Retinal pigment epithelial cell (primary cell): Measurements from ENCODE around the gene RGR.
"Not testable (repeated sequence)": the region's sequence is repeated elsewhere in the genome, so short reads cannot be mapped to it uniquely, and the experiment has no call there.

ENCODE experiments used
- DNase-seq: peaks from one replicate; pipeline ENCODE4 v3.0.0-alpha.2; 2010; ENCODE audit warnings: low read depth
- H3K4me3 ChIP-seq: 2 replicates; pipeline ENCODE4 v1.5.1; 2011; ENCODE audit warnings: mild to moderate bottlenecking, low read length, control low read depth, moderate library complexity
- CTCF ChIP-seq: conservative IDR thresholded peaks from 2 replicates; pipeline ENCODE4 v1.5.1; 2011; ENCODE audit warnings: low read depth, low read length, control low read depth, inconsistent platforms

RGR gene

DNA sequence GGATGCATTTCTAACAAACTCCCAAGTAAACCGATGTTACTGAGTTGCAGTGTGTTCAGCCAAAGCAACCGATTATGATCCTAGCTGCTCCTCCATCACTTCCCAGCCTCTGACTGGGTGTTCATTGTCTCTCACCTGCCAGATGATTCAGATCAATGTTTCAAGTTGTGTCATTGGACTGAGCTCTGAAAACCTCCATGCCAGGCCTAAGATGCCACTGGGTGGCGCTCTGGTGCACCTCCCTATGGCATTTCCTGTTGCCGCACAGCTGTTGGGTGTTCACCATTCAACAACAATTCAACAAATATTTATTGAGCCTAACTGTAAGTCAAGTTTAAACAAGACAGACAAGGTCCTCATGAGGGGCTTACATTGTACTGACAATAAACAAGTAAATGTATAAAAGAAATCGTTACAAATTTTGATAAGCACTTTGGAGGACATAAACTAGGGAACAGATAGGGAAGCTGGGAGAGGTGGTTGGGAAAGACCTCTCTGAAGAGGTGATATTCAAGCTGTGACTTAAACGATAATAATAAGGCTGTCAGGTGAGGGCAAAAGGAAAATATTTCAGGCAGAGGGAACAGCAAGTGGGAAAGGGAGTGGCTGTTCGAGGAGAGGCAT lies 22.8 kb downstream of the RGR start:
- DNase-seq, result no peak
- TF ChIP-seq CTCF, result peak; percentile 81
- no peak overlapping the region for H3K4me3 ChIP-seq

DNA sequence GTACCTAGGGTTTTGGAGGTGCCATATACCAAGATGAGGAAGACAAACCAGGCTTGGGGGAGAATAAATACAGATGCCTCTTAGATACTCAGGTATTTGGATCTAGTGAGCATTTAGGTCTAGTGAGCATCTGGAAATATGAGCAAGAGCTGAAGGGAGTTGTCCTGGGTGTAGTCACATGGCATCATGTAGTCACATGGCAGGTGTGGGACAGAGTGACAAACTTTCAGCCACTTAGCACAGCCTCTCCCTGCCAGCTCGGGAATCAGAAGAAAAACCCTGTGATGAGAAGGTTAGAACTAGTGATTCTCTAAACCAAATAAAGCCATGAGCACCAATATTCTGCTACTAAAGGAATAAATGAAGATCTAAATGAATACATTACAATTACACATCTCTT lies 24.3 kb downstream of the RGR start:
- no peak for TF ChIP-seq CTCF
- no peak overlapping the region for H3K4me3 ChIP-seq
- no peak for DNase-seq

DNA sequence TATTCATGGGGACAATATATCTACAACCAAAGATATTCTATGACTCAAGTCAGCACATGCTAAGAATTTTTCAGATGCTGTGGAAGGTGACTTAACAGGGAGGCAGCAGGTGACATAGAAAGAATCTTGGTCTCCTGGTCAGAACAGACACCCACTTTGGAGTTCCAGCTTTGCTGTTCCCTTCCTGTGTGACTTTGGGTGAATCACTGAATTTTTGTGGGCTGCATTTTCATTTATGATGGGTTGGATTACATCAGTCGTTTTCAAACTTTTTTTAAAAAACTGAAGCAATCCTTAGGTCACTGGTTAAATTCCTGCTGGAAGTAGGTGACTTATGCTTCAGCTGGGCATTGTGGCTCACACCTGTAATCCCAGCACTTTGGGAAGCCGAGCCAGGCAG lies 24.9 kb downstream of the RGR start:
- no peak for DNase-seq
- no peak overlapping the region for H3K4me3 ChIP-seq
- no peak for TF ChIP-seq CTCF

GRCh38 chr10:84270708-84271107 lies 25.9 kb downstream of the RGR start:
- DNase-seq, result no peak
- no peak overlapping the region for H3K4me3 ChIP-seq
- TF ChIP-seq CTCF, result no peak

DNA sequence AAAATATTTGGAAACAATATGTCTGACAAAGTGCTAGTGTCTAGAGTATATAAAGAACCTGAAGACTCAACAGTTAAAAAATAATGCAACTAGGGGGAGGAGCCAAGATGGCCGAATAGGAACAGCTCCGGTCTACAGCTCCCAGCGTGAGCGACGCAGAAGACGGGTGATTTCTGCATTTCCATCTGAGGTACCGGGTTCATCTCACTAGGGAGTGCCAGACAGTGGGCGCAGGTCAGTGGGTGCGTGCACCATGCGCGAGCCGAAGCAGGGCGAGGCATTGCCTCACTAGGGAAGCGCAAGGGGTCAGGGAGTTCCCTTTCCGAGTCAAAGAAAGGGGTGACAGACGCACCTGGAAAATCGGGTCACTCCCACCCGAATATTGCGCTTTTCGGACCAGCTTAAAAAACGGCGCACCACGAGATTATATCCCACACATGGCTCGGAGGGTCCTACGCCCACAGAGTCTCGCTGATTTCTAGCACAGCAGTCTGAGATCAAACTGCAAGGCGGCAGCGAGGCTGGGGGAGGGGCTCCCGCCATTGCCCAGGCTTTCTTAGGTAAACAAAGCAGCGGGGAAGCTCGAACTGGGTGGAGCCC lies 35.1 kb downstream of the RGR start:
- not testable (repeated sequence) for DNase-seq, H3K4me3 ChIP-seq

- DNase-seq, result no peak
- no peak overlapping the region for H3K4me3 ChIP-seq
- no peak for TF ChIP-seq CTCF
Observed at GRCh38 chr10:84286695-84287094, 41.8 kb downstream of the RGR start.

DNA sequence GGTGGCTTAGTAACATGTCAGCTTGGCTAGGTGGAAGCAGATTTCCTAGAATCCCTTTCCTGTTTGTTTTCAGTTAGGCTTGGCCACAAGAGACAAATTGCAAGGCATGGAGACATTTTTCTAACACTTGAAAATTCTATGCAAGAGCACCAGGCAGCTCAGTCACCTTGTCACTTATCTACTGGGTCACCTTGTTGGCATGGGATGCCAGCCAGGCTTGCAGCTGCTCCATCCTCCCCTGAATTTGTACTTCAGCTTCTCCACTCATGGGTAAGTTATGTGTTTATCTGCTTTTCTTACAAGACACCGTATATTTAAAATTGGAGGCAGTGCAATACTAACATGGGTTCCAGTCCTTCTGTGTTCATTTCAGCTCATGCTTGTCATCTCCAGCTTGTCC lies 43.3 kb downstream of the RGR start:
- no peak overlapping the region for H3K4me3 ChIP-seq
- TF ChIP-seq CTCF, result no peak
- no peak for DNase-seq
